ENCODE data around the gene SLC48A1. TPM values are rescaled to one million over a fixed set of nuclear protein-coding genes. Genes with fewer than 3 reads are reported as not detected.

Gene SLC48A1
- total RNA-seq, 1 donor: 25.1 TPM

DNA sequence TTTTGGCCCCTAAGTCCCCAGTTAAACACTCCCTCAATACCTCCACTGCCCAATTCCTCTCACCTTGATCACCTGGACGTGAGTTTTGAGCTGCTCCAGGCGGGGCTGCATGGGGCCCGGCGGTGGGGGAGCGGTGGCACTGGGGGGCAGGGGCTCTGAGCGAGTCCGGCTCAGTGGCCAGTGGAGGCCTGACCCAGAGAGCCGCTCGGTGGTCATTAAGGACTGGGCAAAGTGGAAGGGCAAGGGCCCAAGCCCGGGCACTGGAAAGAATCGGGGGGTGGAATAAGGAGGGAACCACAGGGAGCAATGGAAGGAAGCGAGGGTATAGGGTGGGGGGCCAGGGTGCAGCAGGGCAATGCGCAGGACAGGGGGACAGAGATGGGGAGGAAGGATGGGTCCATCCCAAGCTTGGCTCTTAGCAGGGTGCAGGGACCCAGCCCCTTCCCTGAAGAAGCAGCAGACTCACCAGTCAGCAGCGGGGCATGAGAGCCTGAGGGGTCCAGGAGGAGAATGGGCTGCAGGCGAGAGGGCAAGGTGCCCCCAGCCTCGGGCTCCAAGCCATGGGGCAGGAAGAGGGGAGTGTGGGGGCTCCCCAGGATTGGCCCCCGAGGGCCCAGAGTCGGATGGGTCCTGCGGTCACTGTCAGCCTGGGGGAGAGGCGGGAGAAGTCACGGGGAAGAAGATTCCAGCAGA lies 22.2 kb downstream of the SLC48A1 start:
- TF ChIP-seq, protein P1, sequence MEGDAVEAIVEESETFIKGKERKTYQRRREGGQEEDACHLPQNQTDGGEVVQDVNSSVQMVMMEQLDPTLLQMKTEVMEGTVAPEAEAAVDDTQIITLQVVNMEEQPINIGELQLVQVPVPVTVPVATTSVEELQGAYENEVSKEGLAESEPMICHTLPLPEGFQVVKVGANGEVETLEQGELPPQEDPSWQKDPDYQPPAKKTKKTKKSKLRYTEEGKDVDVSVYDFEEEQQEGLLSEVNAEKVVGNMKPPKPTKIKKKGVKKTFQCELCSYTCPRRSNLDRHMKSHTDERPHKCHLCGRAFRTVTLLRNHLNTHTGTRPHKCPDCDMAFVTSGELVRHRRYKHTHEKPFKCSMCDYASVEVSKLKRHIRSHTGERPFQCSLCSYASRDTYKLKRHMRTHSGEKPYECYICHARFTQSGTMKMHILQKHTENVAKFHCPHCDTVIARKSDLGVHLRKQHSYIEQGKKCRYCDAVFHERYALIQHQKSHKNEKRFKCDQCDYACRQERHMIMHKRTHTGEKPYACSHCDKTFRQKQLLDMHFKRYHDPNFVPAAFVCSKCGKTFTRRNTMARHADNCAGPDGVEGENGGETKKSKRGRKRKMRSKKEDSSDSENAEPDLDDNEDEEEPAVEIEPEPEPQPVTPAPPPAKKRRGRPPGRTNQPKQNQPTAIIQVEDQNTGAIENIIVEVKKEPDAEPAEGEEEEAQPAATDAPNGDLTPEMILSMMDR (IDR thresholded peaks at IDR 0.05; ENCODE audit: insufficient read depth, low read length): no peak
- DNase-seq (ENCODE audit: low read depth): no peak
- H3K4me3 ChIP-seq (ENCODE audit: low read depth, low read length): no peak overlapping the region

DNA sequence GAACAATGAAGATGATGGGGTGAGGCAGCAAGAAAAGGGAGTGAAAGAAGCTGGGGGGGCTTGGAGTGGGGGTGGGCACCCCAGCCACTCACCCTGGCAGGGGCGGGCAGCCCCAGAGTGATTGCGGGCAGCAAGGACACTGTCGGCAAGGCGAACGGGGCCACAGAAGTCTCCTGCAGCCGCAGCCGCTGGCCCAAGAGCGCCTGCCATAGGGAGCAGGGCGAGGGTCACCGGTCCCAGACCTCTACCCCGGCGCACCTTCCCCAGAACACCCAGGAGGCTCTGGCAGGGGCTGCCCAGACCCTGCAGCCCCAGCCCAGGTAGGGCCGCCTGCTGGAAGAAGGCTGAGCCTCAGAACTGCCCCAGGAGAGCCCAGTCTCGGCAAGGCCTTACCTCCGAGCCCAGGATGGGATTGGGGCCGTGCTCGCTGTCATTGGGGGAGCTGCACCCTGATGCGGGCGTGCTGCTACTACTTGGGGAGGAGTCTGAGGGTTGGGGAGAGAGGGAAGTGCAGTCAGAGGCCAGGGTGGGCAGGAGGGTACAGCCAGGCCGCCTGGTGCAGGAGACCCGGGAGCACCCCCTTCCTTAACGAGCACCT lies 22.9 kb downstream of the SLC48A1 start:
- TF ChIP-seq, protein P1 (IDR thresholded peaks at IDR 0.05; ENCODE audit: insufficient read depth, low read length): no peak
- DNase-seq (ENCODE audit: low read depth): no peak
- H3K4me3 ChIP-seq (ENCODE audit: low read depth, low read length): no peak overlapping the region

DNA sequence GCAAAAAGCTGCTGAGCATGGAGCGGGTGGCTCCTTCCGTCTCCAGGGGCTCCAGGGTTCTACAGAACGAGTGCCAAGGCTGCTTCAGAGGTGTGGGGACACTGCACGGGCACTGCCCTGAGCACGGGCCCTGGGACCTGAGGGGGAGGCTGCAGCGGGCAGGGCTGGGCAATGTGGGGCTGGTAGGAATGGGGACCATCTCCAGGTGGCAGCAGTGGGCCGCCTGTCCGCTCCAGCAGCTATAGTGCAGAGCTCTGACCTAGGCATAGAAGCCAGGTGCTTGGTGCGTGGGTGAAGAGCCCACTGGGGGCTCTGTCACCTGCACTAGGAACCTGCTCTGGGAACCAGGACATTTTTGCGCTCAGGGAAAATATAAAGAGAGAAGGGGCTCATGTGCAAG lies 24.4 kb downstream of the SLC48A1 start:
- no peak for DNase-seq (ENCODE audit: low read depth)
- TF ChIP-seq, protein P1 (IDR thresholded peaks at IDR 0.05; ENCODE audit: insufficient read depth, low read length): peak; percentile 17

DNA sequence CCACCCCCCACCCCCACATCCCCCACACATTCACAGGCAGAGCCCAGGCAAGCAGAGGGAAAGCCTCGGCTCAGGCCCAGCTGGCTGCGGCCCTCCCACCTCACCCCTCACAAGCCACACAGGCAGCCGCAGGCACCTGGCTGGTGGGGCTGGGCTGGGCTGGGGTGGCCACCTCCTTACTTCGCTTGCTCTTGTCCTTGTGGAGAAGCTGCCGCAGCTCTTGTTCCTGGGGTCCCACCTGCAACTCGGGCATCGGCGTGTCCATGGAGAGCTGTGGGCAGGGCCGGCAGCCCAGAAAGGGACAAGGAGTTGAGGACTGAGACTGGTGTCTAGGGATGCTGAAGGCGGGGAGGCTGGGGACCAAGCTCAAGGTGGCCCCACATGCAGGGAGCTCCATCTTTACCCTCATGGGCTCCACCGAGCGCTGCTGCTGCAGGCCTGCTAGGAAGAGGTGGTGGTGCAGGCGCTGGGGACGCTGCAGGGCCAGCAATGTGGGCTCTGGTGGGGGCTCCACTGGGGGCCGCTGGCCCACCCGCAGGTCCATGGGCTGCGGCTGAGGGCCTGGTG lies 25.4 kb downstream of the SLC48A1 start:
- DNase-seq (ENCODE audit: low read depth): no peak
- TF ChIP-seq, protein P1 (IDR thresholded peaks at IDR 0.05; ENCODE audit: insufficient read depth, low read length): no peak
- no peak overlapping the region for H3K4me3 ChIP-seq (ENCODE audit: low read depth, low read length)

More for the DNA sequence above, 24.4 kb downstream of the SLC48A1 start:
- H3K4me3 ChIP-seq (ENCODE audit: low read depth, low read length): no peak overlapping the region

DNA sequence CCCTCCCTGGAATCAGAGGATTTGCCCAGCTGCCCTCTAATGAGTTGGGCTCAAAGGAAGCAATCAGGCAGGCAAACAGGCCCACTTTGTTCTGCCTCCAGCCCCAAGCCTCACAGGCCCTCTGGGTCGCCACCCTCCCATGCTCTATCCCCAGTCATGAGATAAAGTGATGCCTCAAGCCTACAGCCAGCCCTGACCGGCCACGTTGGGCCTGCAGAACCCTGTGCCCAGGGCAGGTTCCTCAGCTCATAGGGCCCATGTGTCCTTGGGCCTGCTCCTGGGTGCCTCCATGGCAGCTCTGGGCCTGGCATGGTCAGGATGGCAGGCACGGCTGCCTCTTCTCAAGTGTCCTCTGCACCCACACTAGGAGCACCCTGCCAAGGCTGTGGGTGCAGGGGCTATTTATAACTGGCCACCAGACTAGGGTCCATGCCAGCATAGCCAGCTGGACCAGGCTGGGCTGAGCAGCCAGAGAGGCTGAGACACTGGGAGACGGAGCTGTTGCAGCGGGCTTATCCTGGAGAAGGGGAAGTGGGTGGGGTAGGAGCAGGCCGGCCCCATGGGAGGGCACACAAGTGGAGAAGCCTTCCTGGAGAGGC lies 26.4 kb downstream of the SLC48A1 start:
- peak; percentile 53 for DNase-seq (ENCODE audit: low read depth)
- no peak overlapping the region for H3K4me3 ChIP-seq (ENCODE audit: low read depth, low read length)
- TF ChIP-seq, protein P1 (IDR thresholded peaks at IDR 0.05; ENCODE audit: insufficient read depth, low read length): no peak

DNA sequence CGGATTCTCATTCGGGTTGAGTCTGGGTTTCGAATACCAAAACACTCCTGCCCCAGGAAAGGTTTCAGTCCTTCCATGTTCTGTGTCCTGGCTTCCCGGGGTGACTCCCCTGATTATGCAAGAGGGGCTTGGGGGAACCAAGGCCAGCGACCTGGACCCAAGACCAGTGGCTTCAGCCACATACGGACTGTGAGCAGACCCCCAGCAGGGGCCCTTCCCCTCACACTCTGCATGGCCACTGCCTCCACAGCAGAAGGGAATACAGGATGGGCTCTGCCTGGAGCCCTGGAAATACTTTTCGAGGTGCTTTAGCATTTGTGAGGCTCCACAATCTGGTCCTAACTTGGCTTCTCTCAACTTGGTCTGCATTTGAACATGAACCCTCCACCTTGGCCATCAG lies 27.5 kb downstream of the SLC48A1 start:
- TF ChIP-seq, protein P1 (IDR thresholded peaks at IDR 0.05; ENCODE audit: insufficient read depth, low read length): no peak
- DNase-seq (ENCODE audit: low read depth): no peak
- no peak overlapping the region for H3K4me3 ChIP-seq (ENCODE audit: low read depth, low read length)
